Kasumi-1 (cell line): ENCODE data around the gene COX7B2.

Experiments used
- DNase-seq, 2 experiments: peaks; one replicate each; lab custom pipeline; 2025; lab: John Stamatoyannopoulos, UW

COX7B2 gene

GRCh38 chr4:46715468-46715867, 193.6 kb downstream of the COX7B2 start:
- DNase-seq, result no peak

DNA sequence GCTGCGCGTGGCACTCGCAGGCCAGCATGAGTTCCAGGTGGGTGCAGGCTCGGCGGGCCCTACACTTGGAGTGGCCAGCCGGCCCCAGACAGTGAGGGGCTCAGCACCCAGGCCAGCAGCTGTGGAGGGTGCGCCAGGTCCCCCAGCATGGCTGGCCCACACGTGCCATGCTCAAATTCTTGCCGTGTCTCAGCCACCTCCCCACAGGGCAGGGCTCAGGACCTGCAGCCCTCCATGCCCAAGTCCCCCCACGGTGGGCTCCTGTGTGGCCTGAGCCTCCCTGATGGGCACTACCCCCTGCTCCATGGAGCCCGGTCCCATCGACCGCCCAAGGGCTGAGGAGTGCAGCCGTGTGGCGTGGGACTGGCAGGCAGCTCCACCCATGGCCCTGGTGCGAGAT, 210.2 kb downstream of the COX7B2 start:
- no peak for DNase-seq
